Measurements from ENCODE around the gene MAGI2. TPM values are rescaled to one million over a fixed set of nuclear protein-coding genes. Genes with fewer than 3 reads are reported as not detected.
A peak's percentile ranks its signal among the peaks of the same experiment; 100 is the strongest.

Gene MAGI2
- total RNA-seq, 1 experiment from 2014 or later, result 0.52 TPM

- H3K27me3 Mint-ChIP-seq (ENCODE audit: unreplicated experiment), result no peaks in the 10 kb centered on the region
- H3K36me3 Mint-ChIP-seq (ENCODE audit: insufficient read depth, unreplicated experiment), result no peaks in the 10 kb centered on the region
- CTCF ChIA-PET, result no interaction called here
- H3K4me1 Mint-ChIP-seq (ENCODE audit: low read depth, unreplicated experiment), result peaks cover 28% of the 10 kb centered on the region
- TF ChIP-seq CTCF (IDR thresholded peaks at IDR 0.05; ENCODE audit: unreplicated experiment), result no peak
- no peaks in the 10 kb centered on the region for H3K9me3 Mint-ChIP-seq (ENCODE audit: low read depth, unreplicated experiment)
- intact Hi-C loops (cut with micrococcal nuclease; ENCODE audit: unreplicated experiment), result no loop called here
- no peak overlapping the region for H3K27ac Mint-ChIP-seq (ENCODE audit: unreplicated experiment)
- H3K4me3 Mint-ChIP-seq (ENCODE audit: low read depth, unreplicated experiment), result no peak overlapping the region
- DNase-seq, result no peak
- no TSS peak for BruUV-seq (replicated peaks)
Measured at GRCh38 chr7:79300573-79300972, 152.9 kb downstream of the MAGI2 start.

- Mint-ChIP-seq H3K4me1 (ENCODE audit: low read depth, unreplicated experiment) (peaks cover 13% of the 10 kb centered on the region), H3K9me3 (ENCODE audit: low read depth, unreplicated experiment) (no peaks in the 10 kb centered on the region), H3K4me3 (ENCODE audit: low read depth, unreplicated experiment) (no peak overlapping the region), H3K36me3 (ENCODE audit: insufficient read depth, unreplicated experiment) (no peaks in the 10 kb centered on the region), H3K27me3 (ENCODE audit: unreplicated experiment) (no peaks in the 10 kb centered on the region), H3K27ac (ENCODE audit: unreplicated experiment) (no peak overlapping the region)
- no TSS peak for BruUV-seq (replicated peaks)
- DNase-seq, result peak; percentile 24
- no peak for TF ChIP-seq CTCF (IDR thresholded peaks at IDR 0.05; ENCODE audit: unreplicated experiment)
- intact Hi-C loops (cut with micrococcal nuclease; ENCODE audit: unreplicated experiment), result loop anchor here (5.0 to 10.0 kb wide), 4 partner anchors 207 to 747 kb away; no protein-coding TSS in a partner anchor
- CTCF ChIA-PET, result interaction anchor here (0.7 to 1.5 kb wide), 5 partner anchors 10 to 443 kb away, joined by 3 to 21 read pairs (median 3); no protein-coding TSS in a partner anchor
Measured at GRCh38 chr7:79298145-79298760, 155.2 kb downstream of the MAGI2 start.

- Mint-ChIP-seq H3K4me3 (ENCODE audit: low read depth, unreplicated experiment) (no peak overlapping the region), H3K4me1 (ENCODE audit: low read depth, unreplicated experiment) (peaks cover 20% of the 10 kb centered on the region), H3K27ac (ENCODE audit: unreplicated experiment) (no peak overlapping the region), H3K36me3 (ENCODE audit: insufficient read depth, unreplicated experiment) (no peaks in the 10 kb centered on the region), H3K27me3 (ENCODE audit: unreplicated experiment) (no peaks in the 10 kb centered on the region), H3K9me3 (ENCODE audit: low read depth, unreplicated experiment) (no peaks in the 10 kb centered on the region)
- no peak for DNase-seq
- TF ChIP-seq CTCF (IDR thresholded peaks at IDR 0.05; ENCODE audit: unreplicated experiment), result no peak
- CTCF ChIA-PET, result interaction anchor here (0.8 kb wide), 1 partner anchor 11 kb away, joined by 3 read pairs; no protein-coding TSS in a partner anchor
- BruUV-seq (replicated peaks), result no TSS peak
- intact Hi-C loops (cut with micrococcal nuclease; ENCODE audit: unreplicated experiment), result loop anchor here (5.0 to 10.0 kb wide), 4 partner anchors 208 to 748 kb away; no protein-coding TSS in a partner anchor
Measured at GRCh38 chr7:79296553-79297320, 156.7 kb downstream of the MAGI2 start.

GRCh38 chr7:79293655-79294142, 159.8 kb downstream of the MAGI2 start:
- intact Hi-C loops (cut with micrococcal nuclease; ENCODE audit: unreplicated experiment), result loop anchor here (10.0 kb wide), 3 partner anchors 211 to 751 kb away; no protein-coding TSS in a partner anchor
- no peak for TF ChIP-seq CTCF (IDR thresholded peaks at IDR 0.05; ENCODE audit: unreplicated experiment)
- H3K9me3 Mint-ChIP-seq (ENCODE audit: low read depth, unreplicated experiment), result no peaks in the 10 kb centered on the region
- BruUV-seq (replicated peaks), result no TSS peak
- peaks cover 26% of the 10 kb centered on the region for H3K4me1 Mint-ChIP-seq (ENCODE audit: low read depth, unreplicated experiment)
- no peaks in the 10 kb centered on the region for H3K36me3 Mint-ChIP-seq (ENCODE audit: insufficient read depth, unreplicated experiment)
- peak; percentile 55 for DNase-seq
- H3K4me3 Mint-ChIP-seq (ENCODE audit: low read depth, unreplicated experiment), result no peak overlapping the region
- CTCF ChIA-PET, result no interaction called here
- no peaks in the 10 kb centered on the region for H3K27me3 Mint-ChIP-seq (ENCODE audit: unreplicated experiment)
- H3K27ac Mint-ChIP-seq (ENCODE audit: unreplicated experiment), result no peak overlapping the region
